IPS DF 4.7 (cell line): ENCODE results near the gene C14orf132.

ENCODE experiments used
- DNase-seq: peaks from one replicate; pipeline ENCODE4 v3.0.0-alpha.2; 2013; ENCODE audit warnings: low spot score; ENCODE audit errors: extremely low read depth

Gene C14orf132

DNA sequence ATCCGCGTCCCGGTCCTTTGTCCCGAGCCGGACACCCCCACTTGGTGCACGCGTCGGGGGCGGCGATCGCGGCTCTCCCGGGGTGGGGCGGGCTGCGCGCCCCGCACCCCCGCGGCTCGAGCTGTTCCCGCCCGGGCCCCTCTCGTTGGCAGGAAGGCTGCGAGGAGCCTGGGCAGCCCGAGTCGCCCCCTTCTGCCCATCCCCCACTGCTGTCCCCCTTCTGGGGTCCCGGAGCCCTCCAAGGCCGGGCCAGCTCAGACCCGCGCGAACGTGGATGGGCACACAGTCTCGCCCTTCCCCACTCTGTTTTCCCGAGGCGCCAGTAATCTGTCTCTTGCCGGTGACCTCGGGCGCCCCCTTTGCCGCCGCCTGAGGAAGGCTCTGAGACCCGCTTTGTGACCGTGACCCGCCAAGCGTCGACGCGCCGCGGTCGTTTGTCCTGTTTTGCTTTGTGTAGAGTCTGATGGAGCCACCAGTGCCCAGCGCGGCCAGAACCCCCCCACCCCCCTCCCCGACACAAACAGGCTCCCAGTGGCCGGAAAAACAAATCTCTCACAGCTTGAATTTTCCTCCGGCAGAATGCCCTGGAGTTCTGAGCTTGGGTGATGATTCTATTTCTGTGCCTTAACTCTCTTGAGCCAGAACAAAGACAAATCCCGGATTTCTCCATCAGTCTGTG is 610 bp downstream of the C14orf132 start:
- no peak for DNase-seq

DNA sequence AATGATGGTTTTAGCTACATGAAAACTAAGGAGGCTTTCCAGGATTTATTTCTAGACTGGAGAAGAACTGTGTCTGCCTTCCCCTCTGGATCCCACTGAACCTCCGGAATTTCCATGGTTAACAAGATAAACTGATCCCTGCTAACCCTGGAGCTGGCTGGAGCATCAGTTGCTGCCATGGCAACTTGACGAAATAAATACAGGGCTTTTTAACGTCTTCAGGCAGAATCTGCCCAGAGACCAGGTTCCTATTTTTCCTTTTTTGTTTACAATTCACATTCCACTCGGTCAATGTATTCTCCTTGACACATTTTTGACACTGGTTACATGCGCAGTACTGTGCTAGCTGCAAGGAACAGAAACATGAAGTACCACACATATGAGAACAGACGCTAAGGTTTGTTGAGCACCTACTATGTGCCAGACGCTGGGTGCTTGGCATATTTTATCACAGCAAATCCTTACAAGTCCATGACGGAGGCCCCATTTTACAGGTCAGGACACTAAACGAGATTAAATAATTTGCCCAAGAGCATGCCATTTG is 1.7 kb downstream of the C14orf132 start:
- DNase-seq = no peak

DNA sequence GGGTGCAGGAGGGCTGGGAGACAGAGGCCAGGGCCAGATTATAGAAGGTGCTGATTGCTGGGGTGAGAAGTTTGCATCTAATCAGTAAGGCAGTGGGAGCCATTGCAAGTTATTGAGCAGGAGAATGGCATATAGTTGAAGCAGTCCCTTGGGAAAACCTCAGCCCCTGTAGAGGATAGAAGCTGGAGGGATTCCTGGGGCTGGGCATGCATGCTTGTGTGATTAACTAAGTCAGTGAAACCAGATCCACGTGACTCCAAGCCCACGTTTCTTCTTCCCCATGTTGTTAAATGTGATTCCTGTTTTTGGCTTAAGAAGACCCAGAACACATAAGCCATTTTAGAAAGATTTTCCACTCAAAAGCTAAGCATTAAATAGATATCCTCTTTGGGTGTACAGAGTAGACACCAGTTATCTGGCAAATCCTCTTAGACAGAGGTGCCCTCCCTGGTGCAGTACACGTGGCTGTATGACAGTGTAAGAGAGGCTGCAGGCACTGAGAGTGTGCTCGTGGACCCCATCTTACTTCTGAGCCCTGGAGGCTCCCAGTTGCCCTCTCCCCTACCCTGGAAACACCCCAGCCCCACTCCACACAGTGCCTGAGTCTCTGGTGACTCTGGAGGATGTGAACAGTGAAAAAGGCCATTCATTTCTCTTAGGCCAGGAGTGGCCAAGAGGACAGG is 3.2 kb downstream of the C14orf132 start:
- DNase-seq = no peak

DNA sequence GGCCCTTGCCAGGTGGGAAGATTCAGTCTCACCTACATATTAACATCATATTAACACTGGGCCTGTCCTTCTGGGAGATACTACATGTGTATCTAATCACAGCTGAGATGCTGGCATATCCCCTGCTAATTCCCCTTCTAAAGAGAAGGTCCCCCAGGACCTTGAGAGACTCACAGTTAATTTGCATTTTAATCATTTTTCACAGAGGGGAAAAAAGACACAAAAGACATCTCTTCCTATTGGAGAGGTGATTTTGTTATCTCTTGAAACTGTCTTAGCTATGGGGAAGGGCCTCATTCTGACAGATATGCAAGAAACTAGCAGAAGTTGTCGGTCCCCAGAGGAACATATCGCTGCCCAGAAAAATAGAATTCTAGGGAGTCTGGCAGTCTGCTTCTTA is 7.5 kb downstream of the C14orf132 start:
- no peak for DNase-seq

DNA sequence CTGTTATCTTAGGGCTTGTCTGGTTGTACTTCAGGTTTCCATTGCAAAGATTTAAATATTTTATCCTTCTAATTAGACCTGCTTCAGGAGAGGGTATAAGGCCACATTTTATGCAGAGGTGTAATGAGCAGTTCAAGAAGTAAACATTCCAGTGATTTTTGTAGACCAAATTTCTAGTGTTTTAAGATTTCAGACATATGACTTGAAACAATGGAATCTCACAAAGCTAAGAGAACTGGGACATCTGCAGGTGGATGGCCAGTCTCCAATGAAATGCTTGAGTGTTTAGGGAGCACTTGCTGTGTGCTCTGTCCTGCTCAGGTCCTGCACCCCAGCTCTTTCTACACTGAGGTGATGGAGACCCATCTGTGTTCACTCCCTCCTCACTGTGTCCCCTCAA is 7.9 kb downstream of the C14orf132 start:
- DNase-seq = no peak

DNA sequence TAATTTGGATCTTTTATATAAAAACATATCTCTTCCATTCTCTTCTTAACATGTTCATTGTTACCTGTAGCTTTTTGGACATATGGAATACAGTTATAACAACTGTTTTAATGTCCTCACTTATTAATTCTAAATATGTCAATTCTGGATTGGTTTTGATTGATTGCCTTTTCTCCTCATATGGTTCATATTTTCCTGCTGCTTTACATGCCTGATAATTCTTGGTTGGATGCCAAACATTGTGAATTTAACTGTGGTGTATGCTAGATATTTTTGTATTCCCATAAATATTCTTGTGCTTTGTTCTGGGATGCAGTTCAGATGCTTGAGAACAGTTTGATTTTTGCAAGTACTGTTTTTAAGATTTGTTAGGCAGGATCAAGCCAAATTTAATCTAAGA is 10.8 kb downstream of the C14orf132 start:
- DNase-seq = no peak

DNA sequence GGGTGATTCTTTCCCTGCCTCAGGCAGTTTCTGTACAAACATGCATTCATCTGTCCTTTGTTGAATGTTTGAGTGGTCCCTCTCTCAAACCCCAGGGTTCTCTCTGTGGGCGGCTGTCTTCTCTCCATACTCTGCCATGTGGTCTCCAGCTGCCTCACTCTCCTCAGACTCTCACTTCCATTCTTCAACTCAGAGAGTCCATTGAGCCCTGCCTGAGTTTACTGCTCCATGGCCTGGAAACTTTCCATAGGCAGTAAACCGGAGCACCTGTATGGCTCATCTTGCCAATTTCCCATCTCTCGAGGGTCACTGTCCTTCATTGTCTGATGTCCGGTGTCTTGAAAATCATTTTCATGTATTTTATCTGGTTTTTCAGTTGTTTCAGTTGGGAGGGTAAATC is 11.3 kb downstream of the C14orf132 start:
- DNase-seq = no peak

DNA sequence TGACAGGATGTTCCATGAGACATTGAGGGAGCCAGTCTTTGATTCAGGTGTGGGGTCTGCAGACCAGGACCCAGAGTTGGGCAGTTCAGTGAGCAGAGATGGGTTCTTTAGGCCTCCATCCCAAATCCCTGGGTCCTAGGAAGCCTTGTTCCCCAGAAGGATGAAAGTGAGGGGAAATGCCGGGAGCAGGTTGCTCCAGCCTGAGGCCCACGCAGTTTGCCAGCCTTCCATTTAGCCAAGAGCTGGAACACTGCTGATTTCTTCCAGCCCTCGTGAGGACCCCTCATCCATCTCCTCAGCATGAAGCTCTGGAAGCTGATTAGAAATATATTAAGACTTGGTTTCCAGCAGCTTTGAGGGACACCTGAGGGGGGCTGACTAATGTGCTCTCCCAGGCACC is 12.1 kb downstream of the C14orf132 start:
- no peak for DNase-seq

DNA sequence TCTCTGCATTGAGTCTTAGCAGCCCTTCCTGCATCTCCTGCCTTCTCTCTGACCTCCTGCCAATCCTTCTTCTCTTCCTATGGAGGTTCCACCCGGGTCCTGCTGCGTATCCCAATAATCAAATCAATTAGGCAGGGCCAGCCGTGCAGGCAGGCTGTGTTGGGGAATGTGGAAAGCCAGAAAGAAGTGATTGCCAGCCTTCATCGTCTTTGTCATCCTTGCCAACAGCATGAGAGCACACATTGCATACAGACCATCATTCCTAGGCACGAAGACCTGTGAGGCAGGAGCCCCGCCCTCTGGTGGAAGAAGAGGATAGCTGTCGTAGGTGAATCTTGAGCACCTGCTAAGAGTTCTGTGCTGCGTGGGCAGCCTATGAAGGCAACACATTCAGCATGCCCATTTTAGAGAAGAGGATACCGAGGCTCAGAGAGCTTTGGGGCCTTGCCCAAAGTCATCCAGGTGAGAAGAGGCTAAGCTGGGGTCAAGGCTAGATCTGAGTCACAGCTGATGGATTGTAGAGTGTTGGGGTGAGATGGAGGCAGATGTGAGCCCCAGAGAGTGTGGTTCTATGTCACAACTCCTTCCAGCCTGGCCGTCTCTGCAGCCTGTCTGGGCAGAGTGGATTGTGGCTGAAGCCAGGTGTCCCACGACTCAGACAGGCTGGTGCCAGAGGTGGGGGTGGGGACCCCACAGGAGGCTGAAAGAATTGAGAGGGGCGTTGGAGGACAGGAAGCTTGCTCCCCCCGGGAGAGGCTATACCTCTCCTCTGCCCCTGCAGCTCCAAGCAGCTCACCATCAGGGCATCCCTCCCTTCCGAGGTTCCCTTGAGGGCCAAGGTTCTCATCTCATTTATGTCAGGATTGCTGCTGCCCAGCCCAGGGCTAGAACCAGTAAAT is 12.7 kb downstream of the C14orf132 start:
- DNase-seq = no peak

DNA sequence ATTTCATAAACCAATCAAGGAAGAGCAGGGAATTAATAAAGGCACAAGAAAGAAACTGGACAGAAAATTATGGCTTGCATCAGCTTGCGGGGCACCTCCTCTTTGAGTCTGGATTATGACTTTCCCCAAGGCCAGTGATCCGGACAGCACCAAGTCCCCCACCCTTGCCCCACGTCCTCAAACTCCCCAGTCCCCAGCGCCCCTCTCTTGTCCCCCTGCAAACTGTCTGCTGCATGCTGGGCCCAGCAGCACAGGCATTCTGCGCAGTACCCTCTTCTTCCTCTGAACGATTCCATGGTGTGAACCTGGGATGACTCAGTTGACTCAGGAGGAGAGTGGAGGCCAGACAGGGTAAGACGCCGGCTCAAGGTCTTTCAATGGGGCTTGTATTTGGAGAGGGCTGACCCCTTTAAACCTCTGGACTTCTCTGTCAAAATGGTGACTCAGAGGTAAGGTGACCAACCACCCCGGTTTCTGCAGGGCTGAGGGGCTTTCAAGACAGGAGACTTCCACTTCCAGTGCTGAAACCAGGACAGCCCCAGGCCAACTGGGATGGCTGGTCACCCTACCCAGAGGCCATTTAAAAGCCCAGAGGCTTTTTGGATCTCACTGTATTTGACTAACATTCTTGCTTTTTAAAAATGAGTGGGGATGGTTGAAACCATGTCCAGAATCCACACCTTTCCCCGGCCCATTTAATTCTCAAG is 13.5 kb downstream of the C14orf132 start:
- DNase-seq = no peak

DNA sequence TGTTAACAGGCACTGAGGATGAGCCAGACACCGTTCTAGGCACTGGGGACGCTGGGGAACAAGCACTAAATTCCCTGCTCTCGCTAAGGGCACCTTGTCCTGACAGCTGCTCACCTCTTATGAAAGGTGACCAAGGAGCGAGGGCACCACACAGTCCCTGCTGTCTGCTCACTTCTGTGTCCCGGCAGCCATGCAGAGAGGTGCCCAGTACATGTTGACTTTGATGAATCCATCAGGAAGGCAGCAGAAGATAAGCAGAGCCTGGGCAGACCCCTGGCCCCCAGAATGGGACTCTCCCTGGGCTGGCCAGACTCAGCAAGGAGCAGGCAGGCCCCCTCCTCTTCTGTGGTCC is 14.1 kb downstream of the C14orf132 start:
- no peak for DNase-seq

DNA sequence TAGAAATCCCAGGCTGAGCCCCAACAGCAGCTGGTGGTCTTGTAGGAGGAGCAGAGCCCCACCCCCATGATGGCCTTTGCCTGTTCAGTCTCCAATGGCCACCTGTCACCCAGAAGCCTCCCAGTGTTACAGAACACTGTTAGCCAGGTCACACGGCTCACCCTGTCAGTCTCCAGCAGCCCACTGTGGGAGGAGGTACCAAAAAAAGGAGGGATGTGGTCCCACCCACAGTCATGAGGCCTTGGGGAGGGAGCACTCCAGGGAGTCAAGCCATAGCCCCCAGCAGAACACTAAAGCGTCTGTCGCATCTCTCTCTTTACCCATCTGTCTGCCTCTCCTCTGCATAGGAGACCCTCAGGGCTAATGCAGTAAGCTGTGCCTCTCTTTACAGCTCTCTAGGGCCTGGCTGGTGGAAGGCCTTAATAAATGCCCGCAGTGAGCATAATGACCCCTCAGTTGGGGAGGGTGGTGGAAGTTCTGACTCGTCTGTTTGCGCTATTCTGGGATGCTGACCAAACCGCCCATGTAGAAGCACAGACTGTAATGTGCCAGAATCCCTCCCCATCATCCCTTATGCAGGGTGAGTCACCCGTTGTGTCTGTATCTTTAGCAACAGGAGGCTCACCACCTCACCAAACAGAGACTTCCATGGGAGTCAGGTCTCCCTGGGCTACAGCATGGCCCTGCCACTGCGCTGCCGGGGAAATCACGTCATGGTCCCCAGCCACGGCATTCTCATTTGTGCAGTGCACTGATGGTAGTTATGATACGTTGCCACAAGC is 14.6 kb downstream of the C14orf132 start:
- DNase-seq = no peak

DNA sequence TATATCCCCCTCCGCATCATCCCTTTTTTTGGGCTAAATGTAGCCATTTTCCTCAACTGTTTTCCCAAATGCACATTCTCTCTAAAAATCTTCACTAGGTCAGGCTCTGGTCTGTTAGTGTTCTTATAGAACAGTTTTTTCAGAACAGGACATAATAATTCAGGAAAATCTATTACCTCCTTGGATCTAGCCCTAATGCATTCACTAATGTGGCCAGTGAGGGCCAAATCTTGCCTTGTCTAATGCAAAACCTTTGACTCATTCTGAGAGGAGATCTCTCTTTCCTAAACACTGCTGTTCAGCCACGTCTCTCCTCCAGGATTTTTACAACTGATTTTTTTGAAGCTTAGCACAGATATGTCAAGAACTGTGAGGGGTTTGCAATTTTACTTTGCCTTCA is 15.5 kb downstream of the C14orf132 start:
- DNase-seq = no peak

DNA sequence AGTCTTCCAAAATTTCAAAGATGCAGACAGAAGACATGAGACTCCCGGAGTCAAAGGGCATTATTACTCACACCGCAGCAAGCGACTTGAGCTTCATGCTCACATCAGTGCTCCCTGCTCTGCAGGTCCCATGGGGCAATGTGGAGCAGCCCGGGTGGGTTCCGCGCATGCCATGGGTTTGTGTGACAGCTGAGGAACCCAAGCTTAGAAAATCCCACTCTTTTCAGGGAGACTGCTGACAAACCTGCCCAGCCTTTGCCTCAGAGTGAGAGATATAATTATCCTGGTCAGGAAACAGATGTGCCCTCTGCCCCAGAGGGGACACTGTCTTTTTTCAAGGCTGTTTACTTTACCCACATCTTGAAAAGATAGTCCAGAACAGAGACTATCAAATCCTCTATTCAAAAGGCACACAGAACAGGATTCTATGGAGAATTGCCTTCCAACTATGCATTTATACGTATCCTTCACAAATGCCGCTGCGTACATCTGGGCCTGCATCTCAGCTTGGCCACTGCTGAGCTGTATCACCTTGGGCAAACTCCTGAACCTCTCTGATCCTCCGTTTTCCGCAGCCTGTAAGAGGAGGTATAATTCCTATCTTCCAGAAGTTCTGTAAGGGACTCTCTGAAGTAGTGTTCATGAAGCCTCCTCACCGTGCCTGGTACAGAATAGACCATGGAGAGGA is 16.0 kb downstream of the C14orf132 start:
- no peak for DNase-seq

DNA sequence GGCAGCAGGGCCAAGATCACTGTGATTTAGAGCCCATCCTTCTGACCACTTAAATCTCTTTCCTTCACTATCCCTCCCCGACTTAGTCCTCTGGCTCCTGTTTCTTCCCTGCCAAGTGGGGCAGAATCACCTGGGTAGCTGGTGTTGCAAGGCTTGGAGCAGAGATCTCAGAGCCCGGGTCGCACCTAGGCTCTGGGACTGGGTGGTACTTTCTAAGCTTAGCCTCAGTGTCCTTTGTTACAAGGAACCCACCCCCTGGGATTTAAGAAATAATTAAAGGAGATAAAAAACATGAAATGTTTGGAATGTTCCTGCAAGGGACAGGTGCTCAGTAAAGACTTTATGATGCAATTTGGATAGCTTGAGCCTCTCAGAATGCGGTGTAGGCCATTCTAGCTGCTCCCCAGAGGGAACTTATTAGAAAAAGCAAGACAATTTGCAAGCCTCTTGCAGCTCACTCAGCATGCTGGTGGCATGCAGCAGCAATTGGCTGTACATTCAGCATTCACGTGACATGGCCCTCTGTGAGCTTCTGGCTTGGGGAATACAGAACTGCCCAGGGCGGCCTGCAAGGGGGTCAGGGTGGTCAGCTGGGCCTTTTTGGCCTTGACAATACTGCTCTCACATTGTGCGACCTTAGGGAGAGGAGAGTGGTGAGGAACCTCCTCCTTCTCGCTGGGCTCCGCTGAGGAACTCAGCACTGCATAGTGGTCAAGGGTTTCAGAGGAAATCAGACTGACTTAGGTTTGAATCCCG is 16.8 kb downstream of the C14orf132 start:
- DNase-seq = no peak

DNA sequence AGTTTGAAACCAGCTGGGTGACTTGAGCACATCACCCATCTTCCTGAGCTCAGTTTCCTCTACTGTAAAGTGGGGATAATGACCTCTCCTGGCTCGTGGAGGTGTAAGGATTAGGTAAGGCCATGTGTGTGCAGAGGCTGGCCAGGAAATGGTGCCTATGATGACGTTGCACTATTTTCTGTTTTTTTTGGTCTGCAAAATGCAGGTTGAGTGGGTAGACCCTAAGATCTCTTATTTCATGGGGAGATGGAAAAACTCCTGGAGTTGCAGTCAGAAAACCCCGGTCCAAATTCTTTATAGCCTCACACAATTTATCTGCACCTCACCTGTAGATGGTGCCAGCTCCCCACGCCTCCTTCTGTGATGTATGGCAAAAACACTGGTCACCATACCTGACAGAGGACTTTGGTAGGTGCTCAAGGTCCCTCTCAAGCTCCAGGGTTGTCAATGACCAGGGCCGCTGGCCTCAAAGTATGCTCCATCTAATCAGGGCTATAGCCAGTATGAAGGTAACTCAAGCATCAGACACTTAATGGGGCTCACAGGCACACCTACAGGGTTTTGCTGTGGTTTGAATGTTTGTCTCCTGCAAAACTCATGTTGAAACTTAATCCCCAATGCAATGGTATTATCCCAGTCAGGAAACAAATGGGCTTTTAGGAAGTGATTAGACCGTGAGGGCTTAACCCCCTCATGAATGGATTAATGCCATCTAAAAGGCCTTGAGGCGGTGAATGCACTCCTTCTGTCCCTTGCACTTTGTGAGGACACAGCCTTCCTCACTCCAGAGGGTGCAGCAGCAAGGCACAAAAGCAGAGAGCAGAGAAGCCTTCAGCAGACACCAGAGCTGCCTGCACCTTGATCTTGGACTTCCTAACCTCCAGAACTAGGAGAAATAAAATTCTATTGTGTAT is 17.6 kb downstream of the C14orf132 start:
- DNase-seq = no peak

DNA sequence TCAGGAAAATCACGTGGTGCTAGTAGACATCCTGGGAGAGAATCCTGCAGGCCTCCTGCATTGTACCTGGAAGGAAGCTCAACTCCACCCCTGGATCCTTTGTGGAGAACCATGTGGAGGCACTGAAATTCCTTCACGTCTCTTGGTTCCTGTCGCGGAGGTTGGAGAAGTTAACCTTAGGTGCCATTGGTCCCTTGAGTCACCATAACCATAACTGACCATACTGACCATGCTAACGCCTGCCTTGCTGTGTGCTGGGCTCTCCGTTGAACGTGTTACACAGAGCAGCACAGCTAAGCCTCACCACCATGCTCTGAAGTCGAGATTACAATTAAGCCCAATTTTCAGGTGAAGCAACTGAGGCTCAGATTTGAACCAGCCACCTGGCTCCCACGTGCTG is 18.6 kb downstream of the C14orf132 start:
- no peak for DNase-seq

DNA sequence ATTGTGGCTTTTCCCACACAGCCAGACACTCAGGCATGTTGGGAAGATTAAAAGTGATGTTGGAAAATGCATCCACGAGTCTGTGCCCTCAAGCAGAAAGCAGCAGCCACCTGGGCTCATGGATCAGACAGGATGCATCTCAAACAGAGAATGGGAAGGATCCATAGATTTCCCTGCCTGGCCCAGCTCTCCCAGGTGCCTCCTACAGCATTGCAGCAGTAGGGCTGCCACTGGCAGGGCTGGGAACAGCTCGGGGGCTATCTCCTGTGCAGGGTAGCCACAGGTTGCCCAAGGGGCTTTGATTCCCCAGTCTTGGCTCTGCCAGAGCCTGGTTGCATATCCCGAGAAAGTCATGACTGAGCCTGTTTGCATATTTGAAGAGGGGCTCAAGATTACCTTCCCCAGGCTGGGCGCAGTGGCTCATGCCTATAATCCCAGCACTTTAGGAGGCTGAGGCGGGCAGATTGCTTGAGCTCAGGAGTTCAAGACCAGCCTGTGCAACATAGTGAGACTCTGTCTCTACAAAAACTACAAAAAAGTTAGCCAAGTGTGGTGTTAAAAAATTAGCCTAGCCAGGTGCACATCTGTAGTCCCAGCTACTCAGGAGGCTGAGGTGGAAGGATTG is 19.5 kb downstream of the C14orf132 start:
- no peak for DNase-seq
